BE2C (cell line): Measurements from ENCODE around the gene MON2.

Experiments used
- DNase-seq: peaks from one replicate; pipeline ENCODE4 v3.0.0-alpha.2; 2020
- H3K27me3 ChIP-seq: fragments of 250-450 bp; sonication (Bioruptor Pico); 2 replicates; pipeline ENCODE4 v1.5.1; 2020; ENCODE audit warnings: mild to moderate bottlenecking
- H3K36me3 ChIP-seq: fragments of 250-450 bp; sonication (Bioruptor Pico); 2 replicates; pipeline ENCODE4 v1.5.1; 2020; ENCODE audit warnings: mild to moderate bottlenecking
- H3K4me1 ChIP-seq: fragments of 250-450 bp; sonication (Bioruptor Pico); 2 replicates; pipeline ENCODE4 v1.5.1; 2020
- H3K4me3 ChIP-seq: 2 replicates; pipeline ENCODE4 v1.5.1; 2011; ENCODE audit warnings: low read depth, low read length
- H3K9me3 ChIP-seq: fragments of 250-450 bp; sonication (Bioruptor Pico); 2 replicates; pipeline ENCODE4 v1.5.1; 2020
- TF ChIP-seq, protein P1 (sequence below): IDR thresholded peaks from 2 replicates; pipeline ENCODE4 v1.5.1; 2012; ENCODE audit warnings: mild to moderate bottlenecking, low read depth, low read length

Gene MON2

GRCh38 chr12:62627181-62627580, 160.6 kb downstream of the MON2 start:
- H3K27me3 ChIP-seq, result no peaks in the 10 kb centered on the region
- no peaks in the 10 kb centered on the region for H3K9me3 ChIP-seq
- 0 out of 2 replicates have a peak, but pooled peaks cover 2% of the 10 kb centered on the region for H3K4me1 ChIP-seq
- H3K36me3 ChIP-seq, result no peaks in the 10 kb centered on the region
- no peak overlapping the region for H3K4me3 ChIP-seq
- TF ChIP-seq, protein P1, sequence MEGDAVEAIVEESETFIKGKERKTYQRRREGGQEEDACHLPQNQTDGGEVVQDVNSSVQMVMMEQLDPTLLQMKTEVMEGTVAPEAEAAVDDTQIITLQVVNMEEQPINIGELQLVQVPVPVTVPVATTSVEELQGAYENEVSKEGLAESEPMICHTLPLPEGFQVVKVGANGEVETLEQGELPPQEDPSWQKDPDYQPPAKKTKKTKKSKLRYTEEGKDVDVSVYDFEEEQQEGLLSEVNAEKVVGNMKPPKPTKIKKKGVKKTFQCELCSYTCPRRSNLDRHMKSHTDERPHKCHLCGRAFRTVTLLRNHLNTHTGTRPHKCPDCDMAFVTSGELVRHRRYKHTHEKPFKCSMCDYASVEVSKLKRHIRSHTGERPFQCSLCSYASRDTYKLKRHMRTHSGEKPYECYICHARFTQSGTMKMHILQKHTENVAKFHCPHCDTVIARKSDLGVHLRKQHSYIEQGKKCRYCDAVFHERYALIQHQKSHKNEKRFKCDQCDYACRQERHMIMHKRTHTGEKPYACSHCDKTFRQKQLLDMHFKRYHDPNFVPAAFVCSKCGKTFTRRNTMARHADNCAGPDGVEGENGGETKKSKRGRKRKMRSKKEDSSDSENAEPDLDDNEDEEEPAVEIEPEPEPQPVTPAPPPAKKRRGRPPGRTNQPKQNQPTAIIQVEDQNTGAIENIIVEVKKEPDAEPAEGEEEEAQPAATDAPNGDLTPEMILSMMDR, result no peak
- no peak for DNase-seq

DNA sequence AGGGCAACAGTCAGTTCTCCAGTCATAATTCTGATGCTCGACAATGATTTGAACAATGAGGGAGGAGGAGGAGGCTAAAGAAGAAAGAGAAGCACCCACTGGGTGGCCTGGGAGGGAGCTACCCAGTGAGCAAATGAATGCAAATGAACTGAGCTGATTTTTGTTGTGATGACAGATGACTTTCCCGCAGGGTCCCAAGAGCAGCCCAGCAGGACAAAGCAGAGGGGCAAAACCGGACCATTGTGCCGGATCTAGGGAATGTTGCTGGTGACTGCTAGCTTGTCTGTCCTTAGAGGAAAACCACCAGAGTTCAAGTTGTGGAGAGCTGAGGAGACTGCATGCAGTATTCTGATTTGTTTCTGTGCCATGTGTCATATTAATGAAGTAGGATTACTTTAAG, 162.8 kb downstream of the MON2 start:
- DNase-seq, result no peak
- H3K27me3 ChIP-seq, result no peaks in the 10 kb centered on the region
- 0 out of 2 replicates have a peak, but pooled peaks cover 2% of the 10 kb centered on the region for H3K4me1 ChIP-seq
- no peaks in the 10 kb centered on the region for H3K36me3 ChIP-seq
- H3K4me3 ChIP-seq, result no peak overlapping the region
- TF ChIP-seq, protein P1, result no peak
- H3K9me3 ChIP-seq, result no peaks in the 10 kb centered on the region

DNA sequence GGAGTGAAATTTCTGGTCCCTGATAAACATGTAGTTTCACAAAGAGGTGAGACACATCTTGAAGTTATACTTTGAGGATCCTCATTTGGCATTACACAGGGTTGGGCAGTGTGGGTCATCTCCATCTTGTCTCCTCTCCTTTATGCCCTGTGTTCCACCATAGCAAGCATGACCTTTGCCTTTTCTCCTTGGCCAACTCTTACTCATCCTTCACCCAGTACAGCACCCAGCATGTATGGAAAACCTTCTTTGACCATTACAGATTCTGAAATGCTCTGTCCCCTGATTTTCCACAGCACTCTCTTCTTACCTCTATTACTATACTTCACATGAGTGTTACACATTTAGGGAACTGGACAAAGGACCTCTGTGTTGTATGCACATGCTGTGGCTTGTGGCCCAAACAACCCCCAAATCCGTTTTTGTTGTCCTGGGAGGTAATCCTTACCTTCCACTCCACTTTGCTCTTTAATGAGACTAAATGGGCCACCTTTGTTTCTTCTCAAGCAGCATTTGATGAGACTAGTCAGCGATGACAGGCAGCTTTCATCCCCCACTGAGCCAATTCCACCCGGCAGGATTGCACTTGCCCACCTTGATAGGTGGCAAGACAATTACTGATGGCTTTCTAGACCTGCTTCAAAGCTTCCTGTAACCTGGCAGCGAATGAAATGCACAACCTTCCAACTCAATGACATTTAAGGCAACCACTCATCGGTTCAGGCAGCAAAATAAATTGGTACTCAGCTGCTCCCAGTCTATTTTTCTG, 163.5 kb downstream of the MON2 start:
- H3K9me3 ChIP-seq, result no peaks in the 10 kb centered on the region
- no peak overlapping the region for H3K4me3 ChIP-seq
- no peaks in the 10 kb centered on the region for H3K36me3 ChIP-seq
- TF ChIP-seq, protein P1, result no peak
- no peaks in the 10 kb centered on the region for H3K27me3 ChIP-seq
- 0 out of 2 replicates have a peak, but pooled peaks cover 2% of the 10 kb centered on the region for H3K4me1 ChIP-seq
- DNase-seq, result no peak

DNA sequence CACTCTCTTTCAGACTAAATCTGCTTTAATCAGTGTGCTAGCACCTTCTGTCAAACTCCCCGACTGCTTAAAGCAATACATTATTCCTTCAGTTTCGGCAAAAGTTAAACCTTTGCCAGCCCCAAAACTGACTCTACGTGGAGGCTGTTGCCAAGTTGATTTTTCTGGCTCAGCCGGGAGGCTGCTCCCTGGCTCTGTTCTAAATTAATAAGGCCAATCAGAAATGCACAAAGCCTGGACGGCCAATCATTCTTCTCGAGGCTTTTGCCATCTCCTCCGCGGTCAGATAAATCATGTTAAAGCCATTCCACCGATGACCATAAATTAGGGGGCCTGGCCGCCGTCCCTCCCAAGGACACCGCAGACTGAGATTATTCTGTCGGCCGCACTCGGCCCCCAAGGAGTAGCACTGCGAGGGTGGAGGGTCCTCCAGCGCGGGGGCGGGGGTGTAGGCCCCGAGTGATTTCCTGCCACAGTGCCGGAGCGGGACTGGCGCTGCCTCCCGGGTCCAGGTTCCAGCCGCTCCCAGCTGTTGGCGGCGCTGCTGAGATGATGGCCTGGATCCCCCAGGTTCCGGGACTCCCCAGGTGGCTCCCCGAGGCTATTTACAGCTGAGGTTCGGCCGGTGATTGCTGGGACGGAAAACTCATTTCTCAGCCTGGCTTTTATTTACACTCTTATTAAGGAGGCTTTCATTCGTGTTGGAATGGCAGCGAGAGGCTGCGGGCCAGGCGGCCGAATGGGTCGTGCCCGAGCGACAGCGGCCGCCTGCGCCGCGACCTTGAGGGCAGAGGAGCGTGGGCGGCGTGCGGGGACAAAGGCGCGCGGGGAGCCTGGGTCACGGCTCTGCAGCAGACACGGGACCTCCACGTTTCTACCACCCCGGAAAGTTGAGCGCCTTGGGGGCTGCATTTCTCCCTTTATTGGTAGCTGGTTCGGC, 165.1 kb downstream of the MON2 start:
- Histone ChIP-seq H3K27me3 (no peaks in the 10 kb centered on the region), H3K36me3 (no peaks in the 10 kb centered on the region), H3K4me1 (0 out of 2 replicates have a peak, but pooled peaks cover 2% of the 10 kb centered on the region), H3K9me3 (no peaks in the 10 kb centered on the region), H3K4me3 (peak overlapping the region; percentile 71)
- TF ChIP-seq, protein P1, result peak; percentile 49
- DNase-seq, result peak; percentile 71

GRCh38 chr12:62632411-62632918, 165.8 kb downstream of the MON2 start:
- Histone ChIP-seq H3K4me3 (peak overlapping the region; percentile 71), H3K9me3 (no peaks in the 10 kb centered on the region), H3K36me3 (no peaks in the 10 kb centered on the region), H3K4me1 (0 out of 2 replicates have a peak, but pooled peaks cover 2% of the 10 kb centered on the region), H3K27me3 (no peaks in the 10 kb centered on the region)
- DNase-seq, result peak; percentile 68
- TF ChIP-seq, protein P1, result no peak
